Aorta (tissue), 5 donors: ENCODE measurements around the gene GULP1. TPM values are rescaled to one million over a fixed set of nuclear protein-coding genes. Genes with fewer than 3 reads are reported as not detected.

Experiments
- ATAC-seq: fragments of 200-7000 bp; cut with Tn5 transposase; one replicate; pipeline ENCODE4 v1.9.1; 2022; ENCODE audit warnings: moderate library complexity; ENCODE audit not compliant: low FRiP score
- DNase-seq, 2 donors: peaks; one replicate each; pipeline ENCODE4 v3.0.0-alpha.2; 2020
- H3K27ac ChIP-seq, 2 donors: one replicate each; pipeline ENCODE4 v1.5.1; 2013; ENCODE audit warnings: low read length in 2 of 2, mild to moderate bottlenecking in 2 of 2, moderate library complexity in 2 of 2, control low read depth in 1 of 2, inconsistent platforms in 1 of 2, low read depth in 1 of 2
- H3K27me3 ChIP-seq, 2 donors: one replicate each; pipeline ENCODE4 v1.6.1; 2013; ENCODE audit warnings: control low read depth in 1 of 2, low read length in 1 of 2, mild to moderate bottlenecking in 1 of 2, moderate library complexity in 1 of 2; ENCODE audit not compliant: insufficient read depth in 2 of 2, control insufficient read depth in 1 of 2
- H3K36me3 ChIP-seq, 2 donors: one replicate each; pipeline ENCODE4 v1.6.1; 2013; ENCODE audit warnings: control low read depth in 1 of 2, low read length in 1 of 2, mild to moderate bottlenecking in 1 of 2; ENCODE audit not compliant: insufficient read depth in 2 of 2, control insufficient read depth in 1 of 2
- H3K4me1 ChIP-seq, 2 donors: one replicate each; pipeline ENCODE4 v1.6.1; 2013; ENCODE audit warnings: low read length in 2 of 2, control low read depth in 1 of 2, mild to moderate bottlenecking in 1 of 2, moderate library complexity in 1 of 2; ENCODE audit not compliant: insufficient read depth in 2 of 2, control insufficient read depth in 1 of 2
- H3K4me3 ChIP-seq, 2 donors: one replicate each; pipeline ENCODE4 v1.5.1; 2013; ENCODE audit warnings: low read length in 2 of 2, control low read depth in 1 of 2, mild to moderate bottlenecking in 1 of 2
- H3K9me3 ChIP-seq: one replicate; pipeline ENCODE4 v1.6.1; 2013; ENCODE audit warnings: mild to moderate bottlenecking, low read length; ENCODE audit not compliant: control insufficient read depth
- WGBS, 2 donors: extraction: QIAGEN DNeasy Blood & Tissue Kit; methylation state at CpG; one replicate each; pipeline ENCODE4 v1.1.7; 2013; 5-methylcytosine and 5-hydroxymethylcytosine counted together
- intact Hi-C, 2 donors: fragments of 100-400 bp; cut with DNase I; formaldehyde crosslinking; loops; one replicate each; pipeline versions ENCODE4 v1.14.2 to v1.15.0; 2022
- polyA plus RNA-seq, 2 donors: library from polyadenylated mRNA; stranded (reverse); fragments of 200-250 nt; gene quantifications; one replicate each; pipeline ENCODE4 v1.2.3, GENCODE V29; 2013
- total RNA-seq, 2 donors: library from RNA; stranded (reverse); fragmentation: NEBNext Ultra II Directional; extraction: Animal tissue kit (Norgen Biotek cat#: 25700); gene quantifications; one replicate each; pipeline ENCODE4 v1.2.1, GENCODE V29; 2021
- donor health status: healthy with polysubstance abuse.
- donor health status: Bipolar disorder and iron deficiency.
- donor health status: DM: no; HTN: no; CAD: no.
- donor health status: DM: no; HTN: no; CAD: no.
- donor health status: DM: yes; HTN: yes; CAD: no.

The GULP1 gene
- total and polyA plus RNA-seq, 4 donors: 60.2 to 74.8 (median 67.1) TPM

DNA sequence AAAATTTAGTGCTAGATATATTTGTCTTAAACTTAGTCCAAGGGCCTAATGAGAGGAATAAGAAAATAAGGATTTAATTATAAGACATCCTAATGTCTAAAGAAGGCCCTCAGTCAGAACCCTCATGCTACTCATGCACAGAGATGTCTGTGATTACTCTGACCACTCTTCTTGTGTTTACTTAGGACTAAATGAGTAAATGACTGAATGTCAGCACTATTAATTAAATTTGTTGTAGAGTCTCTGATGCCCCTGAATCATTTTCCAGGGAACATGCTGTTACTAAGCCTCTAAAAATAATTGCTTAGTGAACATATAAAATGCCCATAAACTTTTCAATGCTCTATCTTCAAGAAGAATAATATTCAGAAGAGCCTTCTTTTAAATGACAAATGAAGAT is 32.4 kb downstream of the GULP1 start:
- no peak overlapping the region for H3K4me3 ChIP-seq
- H3K27me3 ChIP-seq: no peaks in the 10 kb centered on the region
- no peak for ATAC-seq
- H3K4me1 ChIP-seq: peaks cover 8 to 13% of the 10 kb centered on the region in 2 donors
- intact Hi-C loops: no loop called here
- no peaks in the 10 kb centered on the region for H3K36me3 ChIP-seq
- H3K9me3 ChIP-seq: no peaks in the 10 kb centered on the region
- DNase-seq: no peak
- H3K27ac ChIP-seq: no peak overlapping the region

DNA sequence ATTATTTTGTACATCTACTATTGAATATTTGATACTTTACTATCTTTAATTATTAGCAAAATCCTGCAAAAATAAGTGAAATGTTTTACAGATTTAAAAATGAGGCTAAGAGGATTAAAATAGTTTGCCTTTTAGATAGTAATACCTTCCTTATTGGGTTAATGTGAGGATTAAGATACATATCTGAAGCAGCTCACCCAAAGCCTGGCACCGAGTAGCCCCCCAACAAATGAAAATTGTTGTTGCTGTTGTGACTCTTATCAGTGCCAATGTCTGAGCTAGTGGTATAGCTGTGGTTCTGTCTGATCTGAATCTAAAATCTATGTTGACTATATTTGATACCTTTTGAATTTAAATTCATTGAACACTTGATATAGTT is 34.6 kb downstream of the GULP1 start:
- no peaks in the 10 kb centered on the region for H3K27me3 ChIP-seq
- no peak for DNase-seq
- H3K4me1 ChIP-seq: peaks cover 8 to 13% of the 10 kb centered on the region in 2 donors
- no peak overlapping the region for H3K27ac ChIP-seq
- no peak for ATAC-seq
- intact Hi-C loops: no loop called here
- 89 to 97% methylated on average over 1 of the region's 1 CpG for WGBS, 2 donors
- H3K36me3 ChIP-seq: no peaks in the 10 kb centered on the region
- no peak overlapping the region for H3K4me3 ChIP-seq
- H3K9me3 ChIP-seq: no peaks in the 10 kb centered on the region

- H3K27me3 ChIP-seq: no peaks in the 10 kb centered on the region
- WGBS, 2 donors: 68 to 69% methylated on average over 4 of the region's 4 CpGs
- H3K27ac ChIP-seq: no peak overlapping the region
- H3K4me3 ChIP-seq: no peak overlapping the region
- DNase-seq (no peak), ATAC-seq (no peak)
- no peaks in the 10 kb centered on the region for H3K9me3 ChIP-seq
- H3K4me1 ChIP-seq: peaks cover 8 to 13% of the 10 kb centered on the region in 2 donors
- intact Hi-C loops: no loop called here
- no peaks in the 10 kb centered on the region for H3K36me3 ChIP-seq
These were observed 35.1 kb downstream of the GULP1 start for GRCh38 chr2:188326669-188327301.

GRCh38 chr2:188327518-188328213 is 36.0 kb downstream of the GULP1 start:
- no peak overlapping the region for H3K27ac ChIP-seq
- H3K27me3 ChIP-seq: no peaks in the 10 kb centered on the region
- H3K4me1 ChIP-seq: peaks cover 7 to 13% of the 10 kb centered on the region in 2 donors
- H3K4me3 ChIP-seq: no peak overlapping the region
- DNase-seq: no peak
- ATAC-seq: no peak
- H3K9me3 ChIP-seq: no peaks in the 10 kb centered on the region
- intact Hi-C loops: no loop called here
- no peaks in the 10 kb centered on the region for H3K36me3 ChIP-seq

DNA sequence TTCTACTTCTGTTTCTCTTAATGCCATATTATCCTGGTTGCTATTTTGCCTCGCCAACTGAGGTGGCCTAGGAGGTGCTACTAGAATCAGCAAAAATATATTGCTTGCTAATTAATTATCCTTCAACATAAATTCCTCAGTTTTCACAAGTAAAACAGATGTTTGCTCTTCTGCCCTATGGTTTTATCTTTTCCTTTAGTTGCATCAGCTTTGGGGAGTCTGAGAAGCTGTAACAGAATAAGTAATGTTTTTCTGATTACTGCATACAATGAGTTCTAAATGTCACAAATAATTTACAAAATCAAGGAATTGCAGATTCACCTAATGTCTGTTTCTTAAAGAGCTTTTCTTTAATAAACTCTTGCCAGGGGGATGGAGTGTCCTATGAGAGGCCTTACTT is 36.7 kb downstream of the GULP1 start:
- WGBS, 2 donors: 97 to 100% methylated on average over 1 of the region's 1 CpG
- H3K4me1 ChIP-seq: peaks cover 5 to 13% of the 10 kb centered on the region in 2 donors
- intact Hi-C loops: no loop called here
- no peak overlapping the region for H3K27ac ChIP-seq
- H3K9me3 ChIP-seq: no peaks in the 10 kb centered on the region
- H3K27me3 ChIP-seq: no peaks in the 10 kb centered on the region
- no peak for ATAC-seq
- H3K36me3 ChIP-seq: no peaks in the 10 kb centered on the region
- no peak for DNase-seq
- no peak overlapping the region for H3K4me3 ChIP-seq

- 94 to 95% methylated on average over 2 of the region's 2 CpGs for WGBS, 2 donors
- Histone ChIP-seq H3K27ac (no peak overlapping the region), H3K4me3 (no peak overlapping the region), H3K9me3 (no peaks in the 10 kb centered on the region), H3K36me3 (no peaks in the 10 kb centered on the region), H3K4me1 (peaks cover 5 to 17% of the 10 kb centered on the region in 2 donors), H3K27me3 (no peaks in the 10 kb centered on the region)
- ATAC-seq (no peak), DNase-seq (no peak)
- intact Hi-C loops: no loop called here
These were observed 38.8 kb downstream of the GULP1 start for GRCh38 chr2:188330316-188331053.

- DNase-seq (no peak), ATAC-seq (no peak)
- Histone ChIP-seq H3K27ac (no peak overlapping the region), H3K4me3 (no peak overlapping the region), H3K9me3 (no peaks in the 10 kb centered on the region), H3K27me3 (no peaks in the 10 kb centered on the region), H3K36me3 (no peaks in the 10 kb centered on the region), H3K4me1 (peaks cover 0 to 7% of the 10 kb centered on the region in 2 donors)
- intact Hi-C loops: no loop called here
- 94 to 97% methylated on average over 2 of the region's 2 CpGs for WGBS, 2 donors
These were observed 40.9 kb downstream of the GULP1 start for GRCh38 chr2:188332619-188333018.

- 7 to 15% methylated on average over 5 of the region's 5 CpGs for WGBS, 2 donors
- Histone ChIP-seq H3K27me3 (no peaks in the 10 kb centered on the region), H3K9me3 (no peaks in the 10 kb centered on the region), H3K36me3 (no peaks in the 10 kb centered on the region), H3K4me1 (peaks cover 0 to 3% of the 10 kb centered on the region in 2 donors), H3K4me3 (no peak overlapping the region), H3K27ac (peak overlapping the region in 1 of 2 donors; percentile 40)
- peak; percentile 51 for ATAC-seq
- intact Hi-C loops: no loop called here
- DNase-seq: no peak
These were observed 42.3 kb downstream of the GULP1 start for GRCh38 chr2:188333751-188334524.
